BLaER1 (cell line): ENCODE results near the gene FCGBP.

Experiments used
- H3K27ac ChIP-seq: shearing (Covaris generic); formaldehyde crosslinking; 2 replicates; pipeline ENCODE4 v1.8.1; 2022
- H3K27me3 ChIP-seq: shearing (Covaris generic); formaldehyde crosslinking; 2 replicates; pipeline ENCODE4 v1.8.1; 2022
- H3K36me3 ChIP-seq: shearing (Covaris generic); formaldehyde crosslinking; 2 replicates; pipeline ENCODE4 v1.8.1; 2022
- H3K4me1 ChIP-seq: shearing (Covaris generic); formaldehyde crosslinking; 2 replicates; pipeline ENCODE4 v1.8.1; 2022
- H3K4me2 ChIP-seq: shearing (Covaris generic); formaldehyde crosslinking; 2 replicates; pipeline ENCODE4 v1.8.1; 2022
- H3K4me3 ChIP-seq: shearing (Covaris generic); formaldehyde crosslinking; 2 replicates; pipeline ENCODE4 v1.8.1; 2022
- H3K9ac ChIP-seq: shearing (Covaris generic); formaldehyde crosslinking; 2 replicates; pipeline ENCODE4 v1.8.1; 2022
- H3K9me3 ChIP-seq: shearing (Covaris generic); formaldehyde crosslinking; 2 replicates; pipeline ENCODE4 v1.8.1; 2022
- H4K20me1 ChIP-seq: shearing (Covaris generic); formaldehyde crosslinking; 2 replicates; pipeline ENCODE4 v1.8.1; 2022
- Cebpa-rat ChIP-seq: shearing (Covaris generic); IDR thresholded peaks from 2 replicates; pipeline ENCODE4 v1.8.1; 2022

The FCGBP gene

GRCh38 chr19:39949026-39949747 is 14.8 kb upstream of the FCGBP start:
- no peak overlapping the region for H3K9ac ChIP-seq
- H3K36me3 ChIP-seq: no peaks in the 10 kb centered on the region
- H3K27ac ChIP-seq: no peak overlapping the region
- TF ChIP-seq Cebpa-rat: no peak
- H3K27me3 ChIP-seq: no peaks in the 10 kb centered on the region
- no peaks in the 10 kb centered on the region; the same call in 1 of the 2 replicates for H3K9me3 ChIP-seq
- H4K20me1 ChIP-seq: no peaks in the 10 kb centered on the region
- H3K4me1 ChIP-seq: peaks cover 31% of the 10 kb centered on the region
- H3K4me2 ChIP-seq: no peak overlapping the region
- no peak overlapping the region for H3K4me3 ChIP-seq

GRCh38 chr19:39946532-39946931 is 12.1 kb upstream of the FCGBP start:
- peaks cover 33% of the 10 kb centered on the region for H3K4me1 ChIP-seq
- no peak overlapping the region for H3K9ac ChIP-seq
- no peak for TF ChIP-seq Cebpa-rat
- no peaks in the 10 kb centered on the region for H3K36me3 ChIP-seq
- no peaks in the 10 kb centered on the region; the same call in 1 of the 2 replicates for H3K9me3 ChIP-seq
- no peak overlapping the region for H3K4me2 ChIP-seq
- no peak overlapping the region for H3K4me3 ChIP-seq
- no peak overlapping the region for H3K27ac ChIP-seq
- no peaks in the 10 kb centered on the region for H3K27me3 ChIP-seq
- H4K20me1 ChIP-seq: peaks cover 9% of the 10 kb centered on the region; the same call in 1 of the 2 replicates

- no peak for TF ChIP-seq Cebpa-rat
- H3K4me2 ChIP-seq: peak overlapping the region; percentile 82
Measured at GRCh38 chr19:39943586-39943985, 9.2 kb upstream of the FCGBP start.

GRCh38 chr19:39942366-39942730 is 7.9 kb upstream of the FCGBP start:
- Histone ChIP-seq H3K27me3 (no peaks in the 10 kb centered on the region), H3K4me2 (peak overlapping the region; percentile 82), H3K9me3 (peaks cover 13% of the 10 kb centered on the region), H3K4me3 (no peak overlapping the region), H3K4me1 (peaks cover 56% of the 10 kb centered on the region), H4K20me1 (peaks cover 13% of the 10 kb centered on the region; the same call in 1 of the 2 replicates), H3K36me3 (no peaks in the 10 kb centered on the region), H3K27ac (no peak overlapping the region), H3K9ac (no peak overlapping the region)
- no peak for TF ChIP-seq Cebpa-rat

More at GRCh38 chr19:39943586-39943985, 9.2 kb upstream of the FCGBP start:
- H3K36me3 ChIP-seq: no peaks in the 10 kb centered on the region
- H3K4me1 ChIP-seq: peaks cover 50% of the 10 kb centered on the region
- no peak overlapping the region for H3K27ac ChIP-seq
- H4K20me1 ChIP-seq: peaks cover 13% of the 10 kb centered on the region; the same call in 1 of the 2 replicates
- no peaks in the 10 kb centered on the region for H3K27me3 ChIP-seq
- H3K4me3 ChIP-seq: no peak overlapping the region
- H3K9me3 ChIP-seq: peaks cover 13% of the 10 kb centered on the region
- no peak overlapping the region for H3K9ac ChIP-seq

- Histone ChIP-seq H3K4me1 (peaks cover 62% of the 10 kb centered on the region), H3K4me3 (peak overlapping the region; percentile 36; the same call in 1 of the 2 replicates), H3K4me2 (peak overlapping the region; percentile 82), H4K20me1 (peaks cover 13% of the 10 kb centered on the region; the same call in 1 of the 2 replicates), H3K27me3 (no peaks in the 10 kb centered on the region), H3K36me3 (no peaks in the 10 kb centered on the region), H3K9me3 (peaks cover 13% of the 10 kb centered on the region), H3K27ac (no peak overlapping the region), H3K9ac (no peak overlapping the region)
- TF ChIP-seq Cebpa-rat: no peak
Measured at GRCh38 chr19:39941615-39942365, 7.4 kb upstream of the FCGBP start.

- Histone ChIP-seq H3K4me3 (peak overlapping the region; percentile 36; the same call in 1 of the 2 replicates), H4K20me1 (peaks cover 13% of the 10 kb centered on the region; the same call in 1 of the 2 replicates), H3K36me3 (no peaks in the 10 kb centered on the region), H3K4me2 (peak overlapping the region; percentile 82), H3K9ac (no peak overlapping the region), H3K9me3 (peaks cover 13% of the 10 kb centered on the region), H3K4me1 (peaks cover 68% of the 10 kb centered on the region), H3K27ac (peak overlapping the region; percentile 11; the same call in 1 of the 2 replicates), H3K27me3 (no peaks in the 10 kb centered on the region)
- no peak for TF ChIP-seq Cebpa-rat
Measured at GRCh38 chr19:39941151-39941550, 6.7 kb upstream of the FCGBP start.

- Histone ChIP-seq H3K4me2 (no peak overlapping the region), H3K4me3 (no peak overlapping the region), H3K9me3 (peaks cover 13% of the 10 kb centered on the region), H3K27me3 (no peaks in the 10 kb centered on the region), H3K9ac (no peak overlapping the region), H3K36me3 (no peaks in the 10 kb centered on the region), H3K4me1 (peaks cover 76% of the 10 kb centered on the region), H4K20me1 (peaks cover 13% of the 10 kb centered on the region; the same call in 1 of the 2 replicates), H3K27ac (no peak overlapping the region)
- TF ChIP-seq Cebpa-rat: no peak
Measured at GRCh38 chr19:39940221-39940833, 5.9 kb upstream of the FCGBP start.

GRCh38 chr19:39939556-39939955 is 5.1 kb upstream of the FCGBP start:
- Histone ChIP-seq H3K36me3 (no peaks in the 10 kb centered on the region), H3K9ac (no peak overlapping the region), H3K4me2 (peak overlapping the region; percentile 26; the same call in 1 of the 2 replicates), H3K4me1 (peaks cover 80% of the 10 kb centered on the region), H3K9me3 (peaks cover 13% of the 10 kb centered on the region), H3K27me3 (no peaks in the 10 kb centered on the region), H4K20me1 (peaks cover 13% of the 10 kb centered on the region; the same call in 1 of the 2 replicates), H3K27ac (no peak overlapping the region), H3K4me3 (no peak overlapping the region)
- no peak for TF ChIP-seq Cebpa-rat

GRCh38 chr19:39937787-39938186 is 3.4 kb upstream of the FCGBP start:
- no peak overlapping the region for H3K9ac ChIP-seq
- H3K4me3 ChIP-seq: no peak overlapping the region
- H3K4me2 ChIP-seq: peak overlapping the region; percentile 53
- H3K36me3 ChIP-seq: no peaks in the 10 kb centered on the region
- H3K4me1 ChIP-seq: peaks cover 62% of the 10 kb centered on the region
- TF ChIP-seq Cebpa-rat: no peak
- H3K27me3 ChIP-seq: no peaks in the 10 kb centered on the region
- H3K27ac ChIP-seq: no peak overlapping the region
- peaks cover 13% of the 10 kb centered on the region; the same call in 1 of the 2 replicates for H4K20me1 ChIP-seq
- H3K9me3 ChIP-seq: peaks cover 13% of the 10 kb centered on the region
